GM12874 (cell line): ENCODE measurements around the gene SUSD4.

ENCODE experiments used
- CTCF ChIP-seq: IDR thresholded peaks from 2 replicates; pipeline ENCODE4 v1.5.1; 2011; ENCODE audit warnings: low read depth, mild to moderate bottlenecking, control low read depth, low read length, moderate library complexity; ENCODE audit not compliant: insufficient read depth

Gene SUSD4

DNA sequence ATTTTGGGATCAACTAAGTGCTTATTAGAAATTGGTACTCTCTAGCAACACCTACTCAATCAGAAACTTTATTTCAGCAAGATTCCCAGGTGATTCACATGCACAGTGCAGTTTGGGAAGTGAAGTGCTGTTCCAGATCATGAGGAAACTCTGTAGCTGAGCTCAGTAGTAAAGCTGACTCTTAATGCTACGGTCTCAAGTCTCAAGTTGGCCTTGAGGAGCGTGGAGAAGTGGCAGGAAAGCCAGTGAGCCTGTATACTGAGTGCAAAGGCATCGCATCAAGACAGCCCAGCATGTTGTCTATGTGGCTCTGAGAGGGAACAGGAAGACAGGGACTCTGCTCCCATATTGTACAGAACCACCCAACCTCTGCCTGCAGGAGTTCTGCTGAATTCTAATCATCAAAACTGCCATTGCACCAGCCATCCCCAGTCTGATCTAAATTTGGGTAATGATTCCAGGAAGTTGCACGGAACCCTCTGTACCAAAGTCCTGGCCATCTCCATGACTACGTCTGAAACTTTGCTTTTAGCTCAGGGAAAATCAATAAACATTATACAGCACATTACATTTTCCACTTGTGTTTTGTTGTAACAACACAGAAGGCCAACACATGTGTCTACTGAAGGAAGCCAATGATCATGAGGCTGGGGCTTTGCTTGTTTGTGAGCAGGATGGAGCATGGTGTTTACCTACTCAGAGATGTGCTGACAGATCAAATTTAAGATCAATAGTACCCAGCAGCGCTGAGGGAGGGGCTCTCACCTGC lies 115.8 kb downstream of the SUSD4 start:
- no peak for TF ChIP-seq CTCF

DNA sequence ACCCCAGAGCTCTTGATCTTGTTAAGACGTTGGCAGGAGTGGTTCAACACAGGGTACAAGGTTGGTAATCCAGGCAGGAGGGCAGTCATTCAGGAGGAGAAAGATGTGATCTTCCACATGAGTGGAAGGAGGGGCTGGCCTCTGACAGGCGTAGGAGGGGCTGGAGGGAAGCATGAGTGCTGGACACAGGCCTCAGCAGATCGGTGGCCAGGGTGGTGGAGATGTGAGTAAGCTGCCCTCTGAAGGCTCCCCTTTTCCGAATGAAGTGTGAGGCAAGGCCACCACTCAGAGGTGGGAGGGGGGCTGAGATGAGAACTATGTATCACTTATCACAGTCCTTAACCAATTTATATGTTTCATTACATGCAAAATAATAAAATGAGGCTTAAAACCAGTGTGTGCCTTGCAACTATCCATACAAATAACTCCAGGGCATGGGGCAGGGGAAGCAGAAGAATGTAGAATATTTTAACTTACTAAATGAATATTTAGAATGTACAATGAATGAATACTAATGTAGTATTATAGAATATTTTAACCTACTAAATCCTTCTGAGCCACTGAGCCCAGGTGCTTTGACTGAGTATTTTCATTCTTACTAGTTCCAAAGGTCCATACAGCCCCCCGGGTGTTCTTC lies 117.4 kb downstream of the SUSD4 start:
- no peak for TF ChIP-seq CTCF

DNA sequence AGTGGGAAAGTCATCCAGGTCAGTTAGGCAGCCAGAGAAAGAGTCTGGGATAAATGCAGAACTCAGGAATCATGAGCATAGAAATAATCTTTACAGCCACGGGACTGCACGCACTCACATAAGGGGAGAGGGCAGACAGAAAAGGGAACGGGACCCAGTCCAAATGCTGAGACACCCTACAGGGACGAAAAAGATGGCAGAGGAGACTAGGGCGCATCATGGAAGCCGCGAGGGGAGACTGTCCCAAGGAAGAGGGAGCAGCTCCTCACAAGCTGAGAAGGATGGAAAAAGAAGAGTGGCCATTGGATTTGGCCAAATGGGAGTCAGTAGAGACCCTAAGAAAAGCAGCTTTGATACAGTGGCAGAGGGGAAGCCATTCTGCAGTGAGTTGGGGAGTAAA lies 118.0 kb downstream of the SUSD4 start:
- TF ChIP-seq CTCF = no peak

- no peak for TF ChIP-seq CTCF
These were observed 118.6 kb downstream of the SUSD4 start for GRCh38 chr1:223245411-223245810.

GRCh38 chr1:223244366-223245103 lies 119.4 kb downstream of the SUSD4 start:
- TF ChIP-seq CTCF = peak; percentile 46; the same call in 1 of the 2 replicates

- no peak for TF ChIP-seq CTCF
These were observed 120.4 kb downstream of the SUSD4 start for GRCh38 chr1:223243441-223244050.

DNA sequence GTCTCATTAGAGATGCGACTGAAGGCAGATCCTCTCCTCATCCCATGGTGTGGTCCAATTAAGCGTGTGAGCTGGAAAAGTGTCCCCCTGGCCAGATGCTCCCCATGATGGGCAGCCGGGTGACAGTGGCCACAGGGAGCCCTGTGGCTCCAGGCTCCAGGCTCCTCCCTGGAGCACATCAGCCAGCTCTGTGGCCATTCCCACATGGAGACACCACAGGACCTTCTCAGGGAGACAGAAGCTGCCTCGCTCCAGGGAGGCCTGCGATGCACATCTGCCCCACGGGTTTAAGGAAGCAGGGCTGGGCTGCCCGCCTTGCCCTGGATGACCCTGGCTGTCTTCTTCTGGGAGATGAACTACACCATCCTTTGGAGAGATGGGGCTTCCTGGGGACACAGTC lies 121.0 kb downstream of the SUSD4 start:
- no peak for TF ChIP-seq CTCF
